Measurements from ENCODE around the gene ICE1.
"Not testable (repeated sequence)": the region's sequence is repeated elsewhere in the genome, so short reads cannot be mapped to it uniquely, and the experiment has no call there.

ICE1 gene

DNA sequence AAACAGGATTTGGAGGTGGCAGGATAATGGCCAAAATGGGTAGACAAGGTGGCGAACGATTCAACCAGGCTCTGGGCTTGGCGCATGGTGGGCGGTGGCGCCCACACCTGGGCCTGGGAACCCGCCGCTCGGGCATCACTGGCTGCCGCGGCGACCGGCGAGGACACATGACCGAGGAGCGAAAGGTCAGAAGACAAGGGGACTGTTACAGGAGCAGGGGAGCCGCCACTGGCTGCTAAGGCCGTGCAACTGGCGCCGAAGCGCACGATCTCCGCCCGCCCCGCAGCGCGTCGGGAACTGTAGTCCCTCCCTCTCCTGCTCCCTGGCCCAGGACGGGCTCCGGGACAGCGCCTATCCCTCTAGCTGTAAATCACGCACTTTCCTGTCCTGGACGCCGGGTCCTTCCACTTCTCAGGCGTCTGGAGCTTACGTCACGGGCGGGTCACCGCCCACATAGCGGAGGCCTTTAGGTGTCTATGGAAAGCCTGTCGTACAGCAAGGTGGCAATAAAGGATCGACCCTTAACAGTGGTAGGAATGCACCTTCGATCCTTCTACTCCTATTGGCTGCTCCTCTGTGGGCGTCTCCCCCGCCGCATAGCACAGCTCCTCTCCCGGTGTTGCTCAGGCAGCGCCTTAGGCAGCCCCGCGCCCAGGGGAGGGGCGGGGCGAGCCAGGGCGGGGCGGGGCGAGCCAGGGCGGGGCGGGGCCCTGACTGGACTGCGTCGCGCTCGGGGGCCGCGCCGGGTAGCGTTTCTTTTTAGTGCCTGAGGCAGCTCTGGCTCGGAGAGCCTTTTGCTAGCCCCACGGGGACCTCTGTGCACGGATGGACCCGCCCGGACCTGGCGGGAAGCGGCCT is at the start of gene ICE1:
Gene ICE1, plus strand, starts transcription at position 717 of the 858 bp plus-strand sequence. CDS start 239 bp downstream, outside the sequence.
- peak; percentile 96 for DNase-seq

GRCh38 chr5:5372930-5373329 is 49.5 kb upstream of the ICE1 start:
- DNase-seq = no peak

DNA sequence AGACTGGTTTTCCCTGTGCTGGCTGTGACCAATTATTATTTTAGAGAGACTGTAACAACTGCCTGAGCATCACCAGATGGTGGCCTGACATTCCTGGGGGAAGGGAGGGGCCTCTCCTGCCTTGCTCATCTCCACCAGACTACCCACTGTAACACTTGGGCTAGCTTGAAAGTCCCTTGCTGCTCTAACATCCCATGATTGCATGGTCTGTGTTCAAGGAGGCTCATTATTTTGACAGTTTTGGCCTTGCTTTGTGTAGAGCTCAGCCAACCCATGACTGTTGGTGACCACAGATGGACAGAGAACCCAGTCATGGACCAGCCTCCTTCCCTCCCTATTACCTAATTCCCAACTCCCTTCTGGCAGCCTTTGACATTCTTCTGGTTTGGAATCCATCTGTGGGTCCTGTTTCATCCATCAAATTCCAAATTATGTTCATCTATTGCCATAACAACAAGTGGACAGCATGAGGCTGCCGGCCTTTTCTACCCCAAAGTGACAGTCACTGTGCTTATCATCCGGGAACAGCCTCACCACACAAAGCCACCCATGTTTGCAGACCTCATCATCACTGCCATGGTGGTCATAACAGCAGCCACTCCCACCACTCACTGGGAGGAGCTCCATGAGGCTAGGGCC is 49.0 kb upstream of the ICE1 start:
- DNase-seq = no peak

GRCh38 chr5:5374009-5374715 is 48.3 kb upstream of the ICE1 start:
- no peak for DNase-seq

DNA sequence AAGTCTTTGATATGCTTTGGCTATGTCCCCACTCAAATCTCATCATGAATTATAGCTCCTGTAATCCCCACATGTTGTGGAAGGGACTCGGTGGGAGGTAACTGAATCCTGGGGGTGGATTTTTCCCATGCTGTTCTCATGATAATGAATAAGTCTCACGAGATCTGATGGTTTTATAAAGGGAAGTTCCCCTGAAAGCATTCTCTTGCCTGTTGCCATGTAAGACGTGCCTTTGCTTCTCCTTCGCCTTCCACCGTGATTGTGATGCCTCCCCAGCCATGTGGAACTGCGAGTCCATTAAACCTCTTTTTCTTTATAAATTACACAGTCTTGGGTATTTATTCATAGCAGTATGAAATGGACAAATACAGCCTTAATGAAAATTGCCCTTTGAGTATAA is 44.7 kb upstream of the ICE1 start:
- DNase-seq = no peak

DNA sequence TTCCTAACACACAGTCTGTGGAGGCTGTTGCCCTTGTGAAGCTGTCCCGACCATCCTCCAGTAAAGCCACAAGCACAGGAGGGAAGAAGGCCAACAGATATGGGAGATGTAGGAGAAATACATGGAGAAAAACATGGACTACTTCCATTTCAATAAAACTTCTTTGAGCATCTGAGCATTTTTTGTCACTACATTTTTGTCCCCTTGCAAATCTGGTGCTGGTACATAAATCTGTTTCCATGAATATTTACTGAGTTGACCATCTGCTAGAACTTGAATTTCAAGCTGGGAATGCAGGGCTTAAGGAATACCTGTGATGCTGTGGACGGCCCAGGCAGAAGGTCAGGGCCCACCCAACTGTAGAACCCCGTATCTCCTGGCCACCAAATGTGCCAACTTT is 43.9 kb upstream of the ICE1 start:
- no peak for DNase-seq

DNA sequence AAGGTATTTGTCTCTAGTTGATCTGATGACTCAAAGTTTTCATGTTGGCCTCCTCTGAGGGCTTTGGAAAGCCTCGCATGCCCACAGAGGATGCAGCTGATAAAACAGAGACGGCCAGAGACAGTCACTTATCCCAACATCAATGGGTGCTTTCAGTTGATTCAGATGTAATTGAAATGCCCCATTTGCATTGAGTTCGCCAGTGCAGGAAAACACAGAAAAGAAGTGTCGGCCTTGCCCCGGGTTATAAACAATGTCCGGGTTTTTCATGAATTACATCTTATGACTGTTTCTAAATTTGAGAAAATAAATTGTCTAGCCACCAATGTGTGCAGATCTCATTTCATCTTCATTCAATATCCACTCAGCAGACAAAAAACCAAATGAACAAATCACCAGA is 42.2 kb upstream of the ICE1 start:
- no peak for DNase-seq

DNA sequence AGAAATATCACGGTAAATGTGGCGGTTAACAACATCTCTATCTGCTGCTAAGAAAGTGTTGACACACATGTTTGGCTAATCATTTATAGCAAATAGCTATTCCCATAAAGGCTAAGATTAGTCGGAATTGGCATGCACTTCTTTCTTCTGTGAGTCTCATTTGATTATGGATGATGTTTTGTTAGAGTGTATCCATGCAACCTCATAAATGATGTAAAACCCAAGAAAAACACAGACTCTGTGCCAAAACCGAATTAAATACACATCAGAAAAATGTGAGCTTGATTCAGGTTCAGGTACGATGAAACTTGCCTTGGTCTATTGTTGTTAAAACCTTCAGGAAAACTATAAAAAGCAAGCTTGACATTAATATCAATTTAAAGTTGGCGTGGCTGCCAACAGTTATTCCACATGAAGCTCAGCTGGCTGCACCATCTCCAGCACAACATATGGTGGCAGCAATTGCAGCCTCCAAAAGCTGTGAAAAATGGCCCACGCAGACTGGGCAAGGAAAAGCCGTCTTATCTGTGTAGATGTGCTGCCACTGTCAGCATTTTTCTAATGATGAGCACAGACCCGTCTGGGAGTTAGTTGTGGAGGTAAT is 41.1 kb upstream of the ICE1 start:
- DNase-seq = no peak

DNA sequence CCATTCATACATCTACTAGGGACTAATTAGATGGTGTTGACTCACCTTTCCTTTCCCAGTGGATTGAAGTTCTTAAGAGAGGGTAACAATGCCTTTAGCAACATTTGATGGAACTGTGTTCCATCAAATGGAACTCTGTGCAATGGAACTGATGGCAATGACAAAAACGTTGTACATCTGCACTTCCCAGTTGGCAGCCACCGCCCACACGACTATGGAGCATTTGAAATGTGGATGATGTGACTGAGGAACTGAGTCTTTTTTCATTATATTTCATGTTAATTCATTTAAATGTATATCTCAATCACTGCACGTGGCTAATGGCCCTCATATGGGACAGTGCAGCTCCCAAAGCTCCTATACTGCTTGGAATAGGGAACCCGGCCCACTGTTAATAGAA is 39.0 kb upstream of the ICE1 start:
- no peak for DNase-seq

- no peak for DNase-seq
Observed at GRCh38 chr5:5384660-5385330, 37.7 kb upstream of the ICE1 start.

GRCh38 chr5:5385331-5385662 is 37.2 kb upstream of the ICE1 start:
- DNase-seq = no peak

- DNase-seq = no peak
Observed at GRCh38 chr5:5386329-5386728, 36.1 kb upstream of the ICE1 start.

GRCh38 chr5:5387192-5387591 is 35.3 kb upstream of the ICE1 start:
- DNase-seq = no peak

DNA sequence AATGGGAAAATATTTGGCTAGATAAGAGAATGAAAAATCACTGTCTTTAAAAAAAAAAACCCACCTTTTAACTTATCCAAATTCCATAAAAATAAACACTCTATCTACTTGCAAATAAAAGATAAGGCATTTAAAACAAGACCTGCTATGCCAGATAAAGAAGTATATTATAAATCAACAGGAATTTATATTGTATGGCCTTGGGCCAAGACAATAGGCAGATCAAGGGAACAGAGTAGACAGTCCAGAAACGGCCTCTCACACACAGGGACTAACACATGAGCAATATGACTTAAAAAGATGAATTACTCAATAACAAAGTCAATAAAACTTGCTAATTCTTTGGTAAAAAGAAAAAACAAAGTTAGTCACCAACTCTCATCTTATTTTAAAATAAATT is 34.7 kb upstream of the ICE1 start:
- DNase-seq = no peak

- DNase-seq = not testable (repeated sequence)
Observed at GRCh38 chr5:5390121-5390869, 32.2 kb upstream of the ICE1 start.

- DNase-seq = not testable (repeated sequence)
Observed at GRCh38 chr5:5392504-5392903, 30.0 kb upstream of the ICE1 start.

GRCh38 chr5:5394384-5394986 is 28.0 kb upstream of the ICE1 start:
- not testable (repeated sequence) for DNase-seq

GRCh38 chr5:5395093-5395492 is 27.4 kb upstream of the ICE1 start:
- DNase-seq = not testable (repeated sequence)

DNA sequence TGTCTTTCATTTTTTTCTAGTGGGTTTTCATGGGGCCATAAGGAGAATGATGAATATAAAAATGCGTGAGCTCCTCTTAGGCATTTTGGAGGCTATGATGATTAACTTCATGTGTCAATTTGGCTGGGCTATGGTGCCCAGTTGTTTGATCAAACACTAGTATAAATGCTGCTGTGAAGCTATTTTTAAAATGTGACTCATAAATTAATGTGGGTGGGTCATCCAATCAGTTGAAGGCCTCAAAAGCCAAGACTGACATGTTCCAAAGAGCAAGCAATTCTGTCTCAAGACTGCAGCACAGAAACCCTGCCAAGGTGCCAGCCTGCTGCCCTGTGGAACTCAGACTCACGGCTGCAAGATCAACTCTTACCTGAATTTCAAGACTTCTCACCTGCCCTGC is 24.4 kb upstream of the ICE1 start:
- DNase-seq = no peak

DNA sequence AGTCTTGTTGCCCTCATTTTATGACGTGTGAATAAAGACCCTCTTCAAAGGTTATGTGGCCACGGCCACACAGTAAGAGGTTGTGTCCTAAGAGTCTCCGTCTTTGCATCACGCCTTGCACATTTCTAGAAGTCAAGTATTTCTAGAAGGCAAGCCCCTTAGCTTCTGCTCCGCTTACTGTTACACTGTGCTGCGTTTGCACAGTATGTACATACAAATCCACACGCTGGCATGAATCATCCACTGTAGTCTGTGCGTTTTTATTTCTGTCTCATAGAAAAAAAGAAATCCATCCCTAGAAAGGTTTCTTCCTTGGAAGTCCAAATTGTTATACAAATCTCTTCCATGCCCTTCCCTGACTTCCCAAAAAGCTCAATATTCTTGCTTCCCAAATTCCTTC is 21.4 kb upstream of the ICE1 start:
- DNase-seq = no peak

GRCh38 chr5:5403741-5404140 is 18.7 kb upstream of the ICE1 start:
- DNase-seq = no peak

DNA sequence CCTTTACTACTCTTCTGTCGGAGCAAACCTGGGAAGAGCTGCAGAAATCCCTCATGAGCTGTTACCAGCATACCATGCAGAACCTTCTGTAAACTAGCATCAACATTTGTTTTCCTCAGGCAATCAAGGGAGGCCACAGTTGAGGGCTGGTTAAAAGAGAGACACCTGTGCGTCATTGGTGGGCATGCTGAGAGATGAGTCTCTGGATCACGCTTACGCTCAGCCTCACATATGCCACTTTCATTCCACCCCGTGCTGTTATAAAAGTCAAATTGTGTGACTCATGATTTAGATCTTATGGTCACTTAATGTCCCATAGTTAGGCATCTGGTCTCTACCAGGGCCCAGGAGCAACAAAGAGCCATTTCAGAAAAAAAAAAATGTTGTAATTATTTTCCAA is 18.1 kb upstream of the ICE1 start:
- no peak for DNase-seq
